ENCODE results near the gene FAM200A. TPM values are rescaled to one million over a fixed set of nuclear protein-coding genes. Genes with fewer than 3 reads are reported as not detected.
"Not testable (repeated sequence)": the region's sequence is repeated elsewhere in the genome, so short reads cannot be mapped to it uniquely, and the experiment has no call there.

FAM200A gene
- total RNA-seq, 1 experiment from 2014 or later = 7.9 TPM

DNA sequence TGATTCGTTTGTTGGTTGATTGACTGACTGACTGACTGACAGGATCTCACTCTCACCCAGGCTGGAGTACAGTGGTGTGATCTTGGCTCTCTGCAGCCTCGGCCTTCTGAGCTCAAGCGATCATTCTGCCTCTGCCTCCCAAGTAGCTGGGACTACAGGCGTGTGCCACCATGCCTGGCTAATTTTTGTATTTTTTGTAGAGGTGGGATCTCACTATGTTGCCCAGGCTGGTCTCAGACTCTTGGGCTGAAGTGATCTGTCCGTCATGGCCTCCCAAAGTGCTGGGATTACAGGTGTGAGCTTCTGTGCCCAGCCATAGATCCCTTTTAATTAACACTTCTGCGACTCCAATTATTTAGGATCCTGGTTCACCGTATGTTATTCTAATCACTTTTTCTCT, 16.9 kb upstream of the FAM200A start:
- not testable (repeated sequence) for DNase-seq (ENCODE audit: low read depth in 1 of 2, low spot score in 2 of 2); H3K9me3 ChIP-seq (replicated peaks); H3K27ac ChIP-seq; H3K4me3 ChIP-seq; H3K27me3 ChIP-seq (replicated peaks)
- peaks cover 97% of the 10 kb centered on the region for H3K36me3 ChIP-seq
- peaks cover 19% of the 10 kb centered on the region for H3K4me1 ChIP-seq (replicated peaks)

DNA sequence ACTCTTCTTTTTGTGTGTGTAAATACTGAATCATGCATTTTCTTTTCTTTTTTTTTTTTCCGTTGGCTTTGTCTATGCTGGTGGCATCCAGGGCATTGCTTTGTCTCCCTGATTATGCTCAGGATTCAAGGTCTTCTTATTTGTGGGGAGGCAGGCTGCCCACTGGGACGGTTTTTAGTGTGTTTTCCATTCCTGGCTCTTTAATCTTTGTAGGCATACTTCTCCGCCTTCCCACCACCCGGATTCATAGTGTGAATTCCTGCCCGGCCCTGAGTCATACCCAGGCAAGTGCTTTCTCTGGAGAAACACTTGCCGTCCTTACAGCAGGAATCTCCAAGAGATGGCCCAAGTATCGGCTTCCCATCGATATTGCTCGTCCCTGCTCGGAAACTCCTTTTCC, 11.7 kb upstream of the FAM200A start:
- DNase-seq (ENCODE audit: low read depth in 1 of 2, low spot score in 2 of 2) = peak; percentile 91 to 97
- Histone ChIP-seq H3K27ac (peak overlapping the region; percentile 98), H3K9me3 (replicated peaks) (no peaks in the 10 kb centered on the region), H3K4me1 (replicated peaks) (peaks cover 54% of the 10 kb centered on the region), H3K27me3 (replicated peaks) (no peaks in the 10 kb centered on the region), H3K36me3 (peaks cover 81% of the 10 kb centered on the region), H3K4me3 (no peak overlapping the region)

DNA sequence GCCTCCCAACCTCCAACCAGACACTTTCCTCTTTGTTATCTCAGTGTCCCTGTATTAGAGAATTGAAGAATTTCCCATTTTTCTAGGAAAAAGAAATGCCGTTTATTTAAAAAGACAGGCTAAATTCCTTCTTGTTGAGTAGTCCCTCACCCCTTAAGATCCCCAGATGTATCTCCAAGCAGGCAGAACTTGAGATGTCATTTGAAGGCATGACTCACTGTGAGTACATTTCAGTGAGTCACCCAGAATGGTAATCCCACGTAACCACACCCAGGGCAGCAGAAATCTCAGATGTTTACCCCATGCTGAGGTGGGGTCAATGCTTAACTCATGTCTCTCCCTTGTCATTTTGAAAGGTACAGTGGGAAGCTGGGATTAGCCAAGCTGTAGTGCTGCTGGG, 10.9 kb upstream of the FAM200A start:
- peak; percentile 93 to 96 for DNase-seq (ENCODE audit: low read depth in 1 of 2, low spot score in 2 of 2)
- Histone ChIP-seq H3K4me3 (no peak overlapping the region), H3K4me1 (replicated peaks) (peaks cover 54% of the 10 kb centered on the region), H3K27ac (peak overlapping the region; percentile 98), H3K9me3 (replicated peaks) (no peaks in the 10 kb centered on the region), H3K27me3 (replicated peaks) (no peaks in the 10 kb centered on the region), H3K36me3 (peaks cover 82% of the 10 kb centered on the region)

DNA sequence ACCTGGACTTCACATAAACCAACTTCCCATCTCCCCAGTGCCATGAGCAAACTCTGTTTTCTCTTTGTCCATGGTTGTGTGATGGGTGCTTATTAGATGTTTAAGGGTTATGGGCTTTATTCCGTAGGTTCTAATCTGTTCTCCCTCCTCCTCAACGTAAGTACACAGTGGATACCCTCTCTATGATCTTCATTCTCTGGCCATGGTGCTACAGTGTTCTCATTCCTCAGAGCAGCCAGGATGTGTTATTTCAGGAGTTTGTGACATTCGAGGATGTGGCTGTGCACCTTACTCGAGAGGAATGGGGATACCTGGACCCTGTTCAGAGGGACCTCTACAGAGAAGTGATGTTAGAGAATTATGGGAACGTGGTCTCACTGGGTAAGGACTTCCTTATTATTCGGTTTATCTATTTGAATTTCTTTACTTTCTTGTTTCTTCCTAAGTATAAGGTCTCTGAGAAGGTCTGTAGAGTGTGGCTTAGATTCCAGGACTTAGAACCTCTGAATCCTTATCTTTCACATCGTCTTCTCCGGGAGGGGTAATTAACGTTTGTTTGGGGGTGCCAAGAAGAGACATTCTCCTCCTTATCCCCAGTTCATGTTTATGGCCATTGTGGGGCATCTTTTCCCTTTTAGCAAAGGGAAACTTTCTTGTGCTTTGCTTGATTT, 10.3 kb upstream of the FAM200A start:
- H3K27me3 ChIP-seq (replicated peaks) = no peaks in the 10 kb centered on the region
- H3K36me3 ChIP-seq = peaks cover 79% of the 10 kb centered on the region
- peak overlapping the region; percentile 98 for H3K27ac ChIP-seq
- no peaks in the 10 kb centered on the region for H3K9me3 ChIP-seq (replicated peaks)
- no peak for DNase-seq (ENCODE audit: low read depth in 1 of 2, low spot score in 2 of 2)
- peaks cover 57% of the 10 kb centered on the region for H3K4me1 ChIP-seq (replicated peaks)
- no peak overlapping the region for H3K4me3 ChIP-seq

DNA sequence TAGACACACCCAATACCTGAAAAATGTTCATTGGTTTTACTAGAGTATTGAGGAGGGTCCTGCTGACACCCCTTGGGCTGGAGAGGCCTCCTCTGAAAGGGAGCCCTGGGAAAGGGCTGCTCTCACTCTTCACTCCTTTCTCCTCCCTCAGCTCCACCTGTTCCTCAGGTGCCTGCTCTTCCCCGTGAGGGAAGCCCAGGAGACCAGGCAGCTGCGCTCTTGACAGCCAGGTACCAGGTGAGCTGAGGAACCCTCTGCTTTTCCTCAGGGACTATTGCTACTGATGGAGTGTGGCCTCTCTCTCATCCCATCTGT, 9.8 kb upstream of the FAM200A start:
- no peak overlapping the region for H3K4me3 ChIP-seq
- peaks cover 60% of the 10 kb centered on the region for H3K4me1 ChIP-seq (replicated peaks)
- no peak for DNase-seq (ENCODE audit: low read depth in 1 of 2, low spot score in 2 of 2)
- peaks cover 79% of the 10 kb centered on the region for H3K36me3 ChIP-seq
- H3K27me3 ChIP-seq (replicated peaks) = no peaks in the 10 kb centered on the region
- H3K9me3 ChIP-seq (replicated peaks) = no peaks in the 10 kb centered on the region
- H3K27ac ChIP-seq = peak overlapping the region; percentile 98

DNA sequence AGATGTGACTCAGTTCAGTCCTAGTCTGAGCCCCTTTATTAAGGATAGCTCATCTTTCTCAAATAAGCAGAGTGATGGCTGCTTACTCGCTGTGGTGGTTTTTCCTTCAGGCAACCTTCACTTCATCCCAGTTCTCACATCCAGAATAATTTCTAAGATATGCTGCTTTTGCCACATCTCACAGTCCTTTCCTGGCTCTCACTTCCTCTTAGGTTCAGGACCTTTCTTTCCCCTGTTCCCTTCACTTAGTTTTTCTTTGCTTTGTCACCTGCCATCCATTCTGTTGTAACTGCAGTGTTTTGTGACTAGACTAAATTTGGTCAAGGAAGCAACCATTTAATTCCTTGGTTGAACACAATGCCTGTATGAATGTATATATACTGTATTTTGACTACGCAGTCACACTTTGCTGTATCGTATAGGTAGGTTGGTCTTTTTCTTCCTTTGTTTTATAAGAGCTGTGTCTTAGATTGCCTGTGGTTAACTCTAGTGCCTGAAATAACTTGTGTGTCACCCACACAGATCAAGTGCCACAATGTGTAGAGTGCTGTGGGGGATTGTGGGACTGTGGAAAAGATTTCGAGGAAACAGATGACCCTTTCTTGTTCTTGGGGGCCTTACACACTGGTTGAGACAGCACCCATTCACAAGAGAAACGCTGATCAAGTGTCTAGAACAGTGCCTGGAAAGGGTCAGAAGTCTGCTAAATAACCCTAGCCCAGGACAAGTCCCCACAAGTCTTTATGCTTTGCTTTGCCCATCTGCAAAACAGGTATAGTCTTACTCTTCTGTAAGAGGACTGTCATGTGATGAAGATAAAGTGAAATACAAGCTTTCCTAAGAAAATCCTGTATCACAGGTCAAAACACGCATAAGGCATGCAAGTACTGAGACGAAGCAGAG, 9.2 kb upstream of the FAM200A start:
- no peak overlapping the region for H3K4me3 ChIP-seq
- no peak for DNase-seq (ENCODE audit: low read depth in 1 of 2, low spot score in 2 of 2)
- H3K9me3 ChIP-seq (replicated peaks) = no peaks in the 10 kb centered on the region
- peaks cover 79% of the 10 kb centered on the region for H3K36me3 ChIP-seq
- H3K4me1 ChIP-seq (replicated peaks) = peaks cover 60% of the 10 kb centered on the region
- peak overlapping the region; percentile 98 for H3K27ac ChIP-seq
- H3K27me3 ChIP-seq (replicated peaks) = no peaks in the 10 kb centered on the region

DNA sequence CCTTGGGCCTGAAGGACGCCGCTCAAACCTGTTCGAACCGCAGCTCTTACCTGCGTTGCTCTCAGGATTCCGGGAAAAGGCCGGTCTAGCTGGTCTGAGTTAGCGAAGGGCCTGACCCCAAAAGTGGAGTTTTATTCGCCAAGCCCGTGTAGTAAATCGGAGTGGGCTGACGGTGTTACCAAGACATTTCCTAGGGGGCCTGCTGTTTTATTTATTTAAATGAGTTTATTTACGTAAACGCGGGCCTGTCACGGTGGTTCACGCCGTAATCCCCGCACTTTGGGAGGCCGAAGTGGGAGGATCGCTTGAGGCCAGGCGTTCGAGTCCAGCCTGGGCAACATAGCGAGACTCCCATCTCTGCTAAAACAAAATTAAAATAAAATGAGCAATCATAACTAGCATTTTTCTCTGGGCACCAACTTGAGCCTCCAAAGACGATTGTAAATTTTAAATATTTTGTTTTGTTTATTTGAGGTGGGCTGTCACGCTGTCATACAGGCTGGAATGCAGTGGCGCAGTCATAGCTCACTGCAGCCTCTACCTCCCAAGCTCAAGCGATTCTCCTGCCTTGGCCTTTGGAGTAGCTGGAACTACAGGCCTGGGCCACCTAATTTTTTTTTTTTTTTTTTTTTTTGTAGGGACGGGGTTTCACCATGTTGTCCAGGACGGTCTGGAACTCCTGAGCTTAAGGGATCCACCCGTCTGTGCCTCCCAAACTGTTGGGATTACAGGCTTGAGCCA, 7.4 kb upstream of the FAM200A start:
- H3K36me3 ChIP-seq = peaks cover 76% of the 10 kb centered on the region
- DNase-seq (ENCODE audit: low read depth in 1 of 2, low spot score in 2 of 2) = peak; percentile 69 to 72
- H3K4me3 ChIP-seq = peak overlapping the region; percentile 64
- peak overlapping the region; percentile 98 for H3K27ac ChIP-seq
- peaks cover 46% of the 10 kb centered on the region for H3K4me1 ChIP-seq (replicated peaks)
- H3K9me3 ChIP-seq (replicated peaks) = no peaks in the 10 kb centered on the region
- H3K27me3 ChIP-seq (replicated peaks) = no peaks in the 10 kb centered on the region

DNA sequence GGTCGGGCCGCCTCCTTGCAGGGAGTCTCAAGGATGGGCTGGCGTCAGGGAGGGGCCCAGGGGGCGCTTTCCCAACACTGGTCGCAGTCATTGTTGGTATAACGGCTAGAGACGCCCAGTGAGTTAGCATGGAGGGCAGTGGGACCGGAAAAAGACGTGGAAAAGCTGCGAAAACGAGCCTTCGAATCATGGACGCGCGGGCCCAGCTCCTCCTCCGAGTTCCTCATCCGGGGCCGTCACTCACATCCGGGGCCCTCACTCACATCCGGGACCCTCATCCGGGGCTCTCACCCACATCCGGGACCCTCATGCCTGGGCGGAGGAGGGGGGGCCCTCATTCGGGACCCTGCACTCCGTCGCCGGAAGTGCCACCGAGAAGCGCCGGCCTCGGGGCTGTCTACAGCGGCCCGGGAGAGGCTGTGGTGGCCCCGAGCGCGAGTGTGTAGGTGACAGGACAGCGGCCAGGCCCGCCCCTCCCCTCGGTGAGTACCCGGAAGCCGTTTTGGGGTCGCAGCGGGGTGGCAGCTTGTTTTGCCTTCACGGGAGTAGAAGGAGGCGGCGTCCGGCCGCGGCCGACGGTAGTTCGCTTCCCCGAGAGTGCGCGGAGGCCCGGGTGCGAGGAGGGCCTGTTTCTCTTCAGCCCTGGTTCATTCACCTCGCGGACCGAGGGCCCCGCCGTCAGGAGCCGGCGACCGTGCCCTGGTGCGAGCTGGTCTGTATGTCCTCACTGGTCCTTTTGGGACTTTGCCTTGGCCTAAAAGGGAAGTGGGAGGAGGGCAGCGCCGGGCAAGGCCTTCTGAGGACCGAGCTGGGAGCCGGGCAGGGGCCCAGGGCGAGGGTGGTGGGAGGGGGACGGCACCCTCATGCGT, 6.6 kb upstream of the FAM200A start, which contains the start of gene ZNF655:
TSS of gene ZNF655 (plus strand) at position 337 of the 869 bp plus-strand sequence. CDS start 1,918 bp downstream, outside the sequence.
- DNase-seq (ENCODE audit: low read depth in 1 of 2, low spot score in 2 of 2) = peak; percentile 95 to 97
- H3K27ac ChIP-seq = peak within 1 kb of the TSS; percentile 98
- peaks cover 40% of the 10 kb centered on the region for H3K4me1 ChIP-seq (replicated peaks)
- H3K4me3 ChIP-seq = peak within 1 kb of the TSS; percentile 64
- peaks cover 70% of the 10 kb centered on the region for H3K36me3 ChIP-seq
- no peaks in the 10 kb centered on the region for H3K9me3 ChIP-seq (replicated peaks)
- no peaks in the 10 kb centered on the region for H3K27me3 ChIP-seq (replicated peaks)

DNA sequence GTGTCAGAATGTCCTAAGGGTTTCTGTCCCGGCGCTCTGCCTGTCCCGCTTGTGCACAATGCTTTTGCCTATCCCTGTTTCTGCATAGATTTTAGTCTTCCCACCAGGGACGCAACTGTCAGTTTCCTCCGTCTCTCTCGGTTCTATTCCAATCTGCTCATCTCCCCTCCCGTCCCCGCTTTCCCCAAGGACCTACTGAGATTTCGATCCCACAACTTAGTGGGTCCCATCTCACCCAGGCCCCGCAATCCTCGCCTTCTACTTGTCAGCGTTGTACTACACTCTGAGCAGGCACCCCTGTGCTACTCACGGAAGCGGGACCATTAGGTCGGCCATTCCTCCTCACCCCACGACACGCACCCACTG, 6.0 kb upstream of the FAM200A start:
- peak overlapping the region; percentile 64 for H3K4me3 ChIP-seq
- H3K27ac ChIP-seq = peak overlapping the region; percentile 98
- H3K9me3 ChIP-seq (replicated peaks) = no peaks in the 10 kb centered on the region
- H3K36me3 ChIP-seq = peaks cover 70% of the 10 kb centered on the region
- peaks cover 34% of the 10 kb centered on the region for H3K4me1 ChIP-seq (replicated peaks)
- H3K27me3 ChIP-seq (replicated peaks) = no peaks in the 10 kb centered on the region
- no peak for DNase-seq (ENCODE audit: low read depth in 1 of 2, low spot score in 2 of 2)

DNA sequence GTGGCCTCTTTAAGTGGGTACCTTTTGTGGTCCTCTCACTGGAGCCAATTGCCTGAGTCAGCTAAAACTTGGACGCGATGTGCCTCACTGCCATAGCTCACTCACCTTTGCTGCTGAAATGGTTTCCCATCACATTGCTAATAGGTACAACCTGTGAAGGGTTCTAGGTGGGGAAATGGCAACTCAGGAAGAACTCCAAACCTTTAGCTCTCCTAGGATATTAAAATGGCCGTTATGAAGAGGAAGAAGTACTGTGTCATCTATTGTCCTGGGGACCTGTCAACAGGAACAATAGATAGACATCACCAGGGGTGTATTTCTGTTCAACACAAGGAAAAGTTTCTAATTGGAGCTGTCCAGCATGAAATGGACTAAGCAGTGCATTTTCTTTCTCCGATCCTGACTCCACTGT, 5.3 kb upstream of the FAM200A start:
- H3K27ac ChIP-seq = peak overlapping the region; percentile 98; the same call in 1 of the 2 replicates
- H3K4me1 ChIP-seq (replicated peaks) = peaks cover 33% of the 10 kb centered on the region
- no peak for DNase-seq (ENCODE audit: low read depth in 1 of 2, low spot score in 2 of 2)
- no peaks in the 10 kb centered on the region for H3K27me3 ChIP-seq (replicated peaks)
- H3K4me3 ChIP-seq = peak overlapping the region; percentile 64
- H3K36me3 ChIP-seq = peaks cover 67% of the 10 kb centered on the region
- no peaks in the 10 kb centered on the region for H3K9me3 ChIP-seq (replicated peaks)

DNA sequence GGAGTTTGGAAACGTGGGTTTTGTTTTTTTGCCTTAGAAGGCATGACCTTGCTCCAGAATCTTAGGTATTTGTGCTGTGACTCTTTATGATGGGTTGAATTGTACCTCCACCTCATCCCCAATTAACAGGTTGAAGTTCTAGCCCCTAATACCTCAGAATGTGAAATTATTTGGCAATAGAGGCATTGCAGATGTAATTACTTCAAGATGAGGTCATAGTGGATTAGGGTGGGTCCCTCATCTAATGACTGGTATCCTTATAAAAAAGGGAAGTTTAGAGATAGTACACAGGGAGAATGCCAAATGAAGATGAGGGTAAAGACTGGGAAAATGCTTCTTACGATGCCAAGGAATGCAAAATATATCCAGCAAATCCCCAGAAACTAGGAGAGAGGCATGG, 3.0 kb upstream of the FAM200A start:
- Histone ChIP-seq H3K4me1 (replicated peaks) (peaks cover 18% of the 10 kb centered on the region), H3K27ac (no peak overlapping the region), H3K4me3 (no peak overlapping the region), H3K27me3 (replicated peaks) (no peaks in the 10 kb centered on the region), H3K36me3 (peaks cover 57% of the 10 kb centered on the region), H3K9me3 (replicated peaks) (no peaks in the 10 kb centered on the region)
- DNase-seq (ENCODE audit: low read depth in 1 of 2, low spot score in 2 of 2) = no peak

DNA sequence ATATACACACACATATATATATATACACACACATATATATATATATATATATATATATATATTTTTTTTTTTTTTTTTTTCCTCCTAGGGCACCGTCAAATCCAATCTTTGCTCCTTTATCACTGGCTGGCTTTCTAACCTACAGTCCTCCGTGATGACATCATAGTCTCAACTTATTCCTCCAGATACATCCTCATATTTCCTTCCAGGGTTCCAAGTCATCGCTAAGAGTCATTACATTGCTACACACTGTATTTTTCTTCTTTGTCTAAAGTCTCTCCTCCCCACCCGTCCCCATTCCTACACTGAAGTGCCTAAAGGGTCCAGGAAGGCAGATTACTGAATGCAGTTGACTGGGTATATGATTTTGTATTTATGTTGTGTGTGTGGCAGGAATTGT, 1.1 kb upstream of the FAM200A start:
- H3K27me3 ChIP-seq (replicated peaks) = no peaks in the 10 kb centered on the region
- no peak overlapping the region for H3K4me3 ChIP-seq
- DNase-seq (ENCODE audit: low read depth in 1 of 2, low spot score in 2 of 2) = no peak
- peaks cover 18% of the 10 kb centered on the region for H3K4me1 ChIP-seq (replicated peaks)
- H3K36me3 ChIP-seq = peaks cover 50% of the 10 kb centered on the region
- no peaks in the 10 kb centered on the region for H3K9me3 ChIP-seq (replicated peaks)
- H3K27ac ChIP-seq = no peak overlapping the region

DNA sequence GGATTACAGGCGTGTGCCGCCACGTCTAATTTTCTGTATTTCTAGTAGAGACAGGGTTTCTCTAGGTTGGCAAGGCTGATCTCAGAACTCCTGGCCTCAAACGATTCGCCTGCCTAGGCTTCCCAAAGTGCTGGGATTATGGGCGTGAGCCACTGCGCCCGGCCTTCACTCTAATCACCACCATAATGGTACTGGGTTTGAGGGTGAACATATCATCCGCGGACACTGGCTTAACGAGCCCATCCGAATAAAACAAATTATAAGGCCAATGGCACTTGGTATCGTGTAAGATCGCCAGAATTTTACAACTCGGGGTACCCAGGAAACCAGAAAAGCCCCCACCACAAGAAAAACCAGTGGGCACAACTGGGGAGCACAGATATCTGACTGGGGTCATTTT, 580 bp downstream of the FAM200A start:
- Histone ChIP-seq H3K27ac (peak overlapping the region; percentile 61), H3K36me3 (peaks cover 49% of the 10 kb centered on the region), H3K4me3 (peak overlapping the region; percentile 77), H3K9me3 (replicated peaks) (no peaks in the 10 kb centered on the region), H3K27me3 (replicated peaks) (no peaks in the 10 kb centered on the region), H3K4me1 (replicated peaks) (peaks cover 12% of the 10 kb centered on the region)
- no peak for DNase-seq (ENCODE audit: low read depth in 1 of 2, low spot score in 2 of 2)
